Activated CD4-positive, CD25-positive, alpha-beta regulatory T cell (primary cell): ENCODE results near the gene PIM3.
"Not testable (repeated sequence)": the region's sequence is repeated elsewhere in the genome, so short reads cannot be mapped to it uniquely, and the experiment has no call there.

ENCODE experiments used
- DNase-seq, 4 experiments: peaks; one replicate each; lab custom pipeline; 2025; lab: John Stamatoyannopoulos, UW

The PIM3 gene

DNA sequence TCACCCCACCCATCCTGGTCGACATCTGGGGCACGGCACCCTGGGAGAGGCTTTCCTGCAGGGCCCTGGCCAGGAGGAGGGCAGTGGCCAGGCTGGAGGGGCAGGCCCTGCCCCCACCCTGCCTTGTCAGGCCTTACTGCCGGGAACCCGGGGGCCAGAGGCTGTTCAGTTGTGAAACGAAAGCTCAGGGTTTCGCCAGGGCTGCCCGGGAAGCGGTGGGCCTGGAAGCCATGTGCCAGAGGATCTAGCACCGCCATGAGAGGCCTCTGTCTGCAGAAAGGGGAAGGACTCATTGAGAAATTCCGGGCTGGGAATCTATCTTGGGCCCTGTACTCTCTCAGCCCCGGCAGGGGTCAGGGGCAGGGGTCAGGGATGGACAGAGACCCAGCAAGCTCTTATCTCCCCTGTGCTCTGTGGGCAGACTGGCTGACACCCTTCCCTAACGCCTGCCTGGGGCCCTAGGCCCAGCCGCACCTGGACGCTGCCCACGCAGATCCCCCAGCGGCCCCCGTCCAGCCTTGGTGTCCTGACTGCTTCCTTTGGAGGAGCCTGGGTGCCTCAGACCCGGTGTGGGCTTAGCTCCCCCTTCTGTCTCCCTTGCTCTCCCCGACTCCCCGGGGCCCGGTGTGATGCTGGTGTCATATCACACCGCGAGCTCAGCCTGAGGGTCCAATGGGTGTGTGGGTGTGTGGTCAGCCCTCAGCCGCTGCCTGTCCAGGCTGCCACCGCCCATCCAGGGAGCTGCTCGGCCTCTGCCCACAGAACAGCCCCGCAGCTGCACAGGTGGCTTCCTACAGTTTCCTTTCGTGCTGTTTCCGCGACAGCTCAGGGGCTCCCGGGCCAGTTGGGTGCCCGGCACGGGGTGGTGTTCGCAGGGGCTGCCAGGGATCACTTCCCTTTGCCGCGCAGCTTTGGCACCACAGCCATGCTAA, 6.5 kb downstream of the PIM3 start:
- no peak for DNase-seq

DNA sequence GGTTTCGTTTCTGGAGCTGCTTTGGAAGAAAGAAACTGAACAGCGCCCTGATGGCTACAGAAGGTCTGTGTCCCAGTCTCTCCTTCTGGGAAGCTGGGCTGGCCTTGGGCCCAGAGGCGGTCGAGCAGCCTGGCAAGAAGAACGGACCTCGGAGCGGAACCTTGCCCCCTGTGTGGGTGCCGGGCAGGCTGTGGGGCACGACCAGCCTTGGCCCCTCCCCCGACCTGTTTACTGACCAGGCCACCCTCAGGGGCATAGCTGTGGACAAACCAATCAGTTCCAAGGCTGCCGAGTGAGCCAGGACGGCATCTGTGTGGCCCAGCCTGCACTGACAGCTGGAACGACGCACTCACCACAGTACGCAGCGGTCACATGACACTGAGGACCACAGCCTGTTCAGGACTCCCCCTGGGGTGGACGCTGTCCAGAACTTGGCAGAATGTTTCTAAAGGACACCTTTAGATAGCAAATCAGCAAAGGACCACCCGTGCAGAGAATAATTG, 7.2 kb downstream of the PIM3 start:
- no peak for DNase-seq

- no peak for DNase-seq
These were observed 7.8 kb downstream of the PIM3 start for GRCh38 chr22:49968313-49968830.

DNA sequence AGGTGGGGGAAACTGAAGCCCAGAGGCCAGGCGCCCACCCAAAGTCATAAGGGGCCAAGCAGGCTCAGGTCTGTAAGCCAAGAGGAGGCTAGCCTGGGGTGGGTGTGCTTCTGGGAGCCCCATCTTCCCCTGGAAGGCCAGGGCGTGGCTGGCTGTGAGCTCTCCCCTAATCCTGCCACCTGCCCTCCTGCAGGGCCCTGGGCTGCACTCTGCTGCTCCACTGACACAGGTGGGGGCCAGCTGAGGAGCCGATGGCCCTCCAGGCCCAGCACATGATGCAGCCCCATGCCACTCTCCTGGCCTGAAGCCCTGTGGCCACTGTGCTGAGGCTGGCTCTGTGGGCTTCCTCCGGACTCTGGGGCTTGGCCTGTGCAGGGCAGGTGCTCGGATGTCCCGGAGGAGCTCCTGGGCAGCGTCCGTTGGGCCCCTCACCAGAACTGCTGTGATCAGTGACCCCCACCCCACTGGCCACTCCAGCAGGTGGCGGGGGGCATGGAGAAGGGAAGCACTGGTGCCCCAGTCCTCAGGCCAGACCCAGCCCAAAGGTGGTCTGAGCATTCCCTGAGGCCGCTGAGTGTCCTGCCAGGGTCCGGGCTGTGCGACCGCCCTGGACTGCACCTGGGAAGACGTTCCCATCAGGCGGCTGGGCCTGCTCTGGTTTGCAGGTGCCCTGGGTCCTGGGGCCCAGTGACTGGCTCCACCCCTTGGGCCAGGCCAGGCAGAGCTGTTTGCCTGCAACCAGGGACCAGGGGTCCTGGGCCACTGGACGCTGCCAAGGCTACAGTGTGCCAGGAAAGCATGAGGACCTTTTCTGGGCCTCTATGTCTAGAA, 8.5 kb downstream of the PIM3 start:
- DNase-seq: no peak

DNA sequence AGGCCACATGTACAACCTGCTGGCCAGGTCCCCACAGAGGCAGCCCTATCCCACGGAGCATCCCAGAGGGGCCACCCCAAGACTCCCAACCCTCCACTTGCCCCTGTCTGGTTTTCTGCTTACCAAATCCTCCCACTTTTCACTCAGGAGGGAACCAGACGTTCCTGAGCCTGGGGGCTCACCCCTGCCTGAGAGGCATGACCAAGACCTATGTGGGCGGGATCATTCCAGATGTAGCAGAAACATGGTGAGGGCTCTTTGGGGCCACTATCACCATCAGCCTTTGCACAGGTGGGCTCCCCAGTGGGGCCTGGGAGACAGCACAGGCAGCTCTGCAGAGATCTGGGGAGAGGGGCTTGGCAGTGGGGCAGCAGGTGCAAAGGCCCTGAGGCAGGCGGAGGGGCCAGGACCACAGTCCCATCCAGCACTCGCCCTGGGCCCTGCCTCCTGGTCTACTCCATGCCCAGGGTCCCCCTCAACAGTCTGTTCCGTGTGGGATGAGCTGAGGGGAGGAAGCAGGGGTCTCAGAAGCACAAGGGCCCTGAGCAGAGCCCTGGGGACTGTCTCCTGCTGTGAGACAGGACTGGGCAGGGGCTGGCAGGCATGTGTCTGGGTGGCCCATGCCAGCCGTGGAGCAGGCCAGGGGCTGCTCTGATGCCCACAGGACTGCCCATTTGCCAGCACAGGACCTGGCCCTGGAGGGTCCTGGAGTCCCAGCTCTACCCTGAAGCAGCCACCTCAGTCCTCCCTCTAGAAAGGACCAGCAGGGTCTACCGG, 9.4 kb downstream of the PIM3 start:
- no peak for DNase-seq

GRCh38 chr22:49970528-49971231, 10.1 kb downstream of the PIM3 start:
- DNase-seq: peak; percentile 90 to 91 (median 91)

DNA sequence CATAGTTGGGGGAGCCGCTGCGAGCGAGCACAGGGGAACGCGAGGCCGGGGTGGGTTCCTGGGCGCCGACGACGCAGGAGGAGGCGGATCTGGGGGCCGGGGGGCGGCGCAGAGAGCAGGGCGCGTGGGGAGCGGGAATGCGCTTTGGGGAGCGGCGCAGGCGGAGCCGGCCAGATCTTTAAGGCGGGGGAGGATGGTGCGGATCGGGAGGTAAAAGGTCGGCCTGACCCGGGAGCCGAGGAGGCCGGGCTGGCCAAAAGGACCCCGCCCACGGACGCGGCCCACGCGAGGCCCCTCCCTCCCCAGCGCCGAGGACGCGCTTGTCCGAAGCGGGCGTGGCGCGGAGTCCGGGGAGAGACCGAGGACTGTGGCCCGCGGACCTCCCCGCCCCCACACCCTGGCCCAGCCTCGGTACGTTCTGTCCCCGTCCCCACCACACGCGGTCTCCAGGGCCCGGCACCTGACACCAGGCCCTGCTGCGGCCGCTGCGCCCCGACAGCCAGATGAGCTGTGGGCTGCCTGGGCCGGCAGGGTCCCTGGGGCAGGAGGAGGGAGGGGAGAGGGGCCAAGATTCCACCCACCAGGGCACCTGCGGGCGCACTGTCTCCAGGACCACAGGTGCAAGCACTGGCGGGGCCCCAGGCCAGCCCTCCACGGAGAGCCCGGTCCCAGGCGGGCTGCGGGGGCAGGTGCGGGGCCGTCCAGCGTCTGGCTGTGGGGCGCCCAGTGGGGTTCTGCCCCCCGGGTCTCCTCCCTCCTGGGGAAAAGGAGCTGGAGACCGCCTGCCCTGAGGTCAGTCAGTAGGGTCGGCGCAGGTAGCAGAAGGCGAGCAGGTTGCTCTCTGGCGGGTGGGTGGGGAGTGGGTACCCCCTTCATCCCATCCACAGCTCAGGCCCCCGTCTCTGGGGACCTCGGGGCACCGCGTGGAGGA, 10.9 kb downstream of the PIM3 start:
- peak; percentile 62 to 75 (median 71) for DNase-seq

- no peak for DNase-seq
These were observed 11.8 kb downstream of the PIM3 start for GRCh38 chr22:49972163-49973017.

DNA sequence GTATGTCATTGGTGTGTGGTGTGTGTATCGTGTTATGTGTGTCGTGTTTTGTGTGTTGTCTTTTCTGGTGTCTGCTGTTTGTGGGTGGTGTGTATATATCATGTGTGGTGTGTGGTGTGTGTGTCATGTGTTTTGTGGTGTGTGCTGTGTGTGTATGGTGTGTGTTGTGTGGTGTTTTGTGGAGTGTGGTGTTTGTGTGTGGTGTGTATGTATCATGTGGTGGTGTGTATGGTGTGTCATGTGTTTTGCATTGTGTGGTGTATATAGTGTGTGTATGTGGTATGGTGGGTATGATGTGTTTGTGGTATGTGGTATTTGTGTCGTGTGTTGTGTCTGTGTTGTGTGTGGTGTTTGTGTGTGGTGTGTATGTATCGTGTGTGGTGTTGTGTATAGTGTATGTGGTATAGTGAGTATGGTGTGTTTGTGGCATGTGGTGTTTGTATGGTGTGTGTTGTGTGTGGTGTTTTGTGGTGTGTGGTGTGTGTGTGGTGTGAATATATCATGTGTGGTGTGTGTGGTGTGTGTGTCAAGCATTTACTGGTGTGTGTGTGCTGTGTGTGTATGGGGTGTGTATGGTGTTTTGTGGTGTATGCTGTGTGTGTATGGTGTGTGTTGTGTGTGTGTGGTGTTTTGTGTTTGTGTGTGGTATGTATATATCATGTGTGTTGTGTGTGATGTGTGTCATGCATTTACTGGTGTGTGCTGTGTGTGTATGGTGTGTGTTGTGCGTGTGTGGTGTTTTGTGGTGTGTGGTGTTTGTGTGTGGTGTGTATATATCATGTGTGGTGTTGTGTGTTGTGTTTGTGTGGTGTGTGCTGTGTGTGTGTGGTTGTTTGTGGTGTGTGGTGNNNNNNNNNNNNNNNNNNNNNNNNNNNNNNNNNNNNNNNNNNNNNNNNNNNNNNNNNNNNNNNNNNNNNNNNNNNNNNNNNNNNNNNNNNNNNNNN, 12.7 kb downstream of the PIM3 start:
- no peak for DNase-seq

- no peak for DNase-seq
These were observed 15.2 kb downstream of the PIM3 start for GRCh38 chr22:49975543-49976389.

DNA sequence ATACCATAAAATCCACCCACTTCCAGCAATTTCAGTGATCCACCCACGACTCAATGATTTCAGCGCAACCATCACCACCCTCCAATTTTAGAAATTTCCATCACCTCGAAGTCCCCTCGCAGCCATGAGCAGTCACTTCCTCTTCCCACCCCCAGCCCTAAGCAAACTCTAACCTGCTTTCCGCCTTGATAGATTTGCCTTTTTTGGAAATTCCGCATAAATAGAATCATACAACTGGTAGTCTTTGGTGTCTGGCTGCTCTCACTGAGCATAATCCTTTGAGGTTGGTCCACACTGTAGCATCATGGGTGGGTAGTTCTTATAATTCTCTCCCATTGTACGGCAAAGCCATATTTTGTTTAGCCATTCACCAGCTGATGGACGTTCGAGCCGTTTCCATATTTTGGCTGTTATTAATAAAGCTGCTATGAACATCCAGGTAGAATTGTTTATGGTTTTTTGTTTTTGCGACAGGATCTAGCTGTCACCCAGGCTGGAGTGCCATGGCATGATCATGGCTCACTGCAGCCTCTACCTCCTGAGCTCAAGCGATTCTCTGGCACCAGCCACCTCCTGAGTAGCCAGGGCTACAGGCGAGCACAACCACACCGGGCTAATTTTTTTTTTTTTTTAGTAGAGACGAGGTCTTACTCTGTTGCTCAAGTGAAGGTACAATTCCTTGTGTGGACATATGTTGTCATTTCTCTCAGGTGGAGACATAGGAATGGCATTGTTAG, 16.0 kb downstream of the PIM3 start:
- no peak for DNase-seq

- DNase-seq: no peak
These were observed 17.0 kb downstream of the PIM3 start for GRCh38 chr22:49977578-49977977.

GRCh38 chr22:49979587-49980264, 19.2 kb downstream of the PIM3 start:
- no peak for DNase-seq

DNA sequence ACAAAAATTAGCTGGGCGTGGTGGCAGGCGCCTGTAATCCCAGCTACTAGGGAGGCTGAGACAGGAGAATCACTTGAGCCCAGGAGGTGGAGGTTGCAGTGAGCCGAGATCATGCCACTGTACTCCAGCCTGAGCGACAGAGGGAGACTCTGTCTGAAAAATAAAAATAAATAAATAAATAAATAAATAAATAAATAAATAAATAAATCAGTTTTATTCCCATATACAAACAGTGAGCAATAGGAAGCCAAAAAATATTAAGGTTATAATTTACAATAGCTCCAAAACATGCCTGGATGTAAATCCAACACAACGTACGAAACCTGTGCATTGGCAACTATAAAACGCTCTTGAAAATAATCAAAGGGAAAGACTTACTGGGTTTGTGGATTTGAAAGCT, 21.2 kb downstream of the PIM3 start:
- DNase-seq: not testable (repeated sequence)
